SJCRH30 (cell line): ENCODE data around the gene CDK16. TPM values are rescaled to one million over a fixed set of nuclear protein-coding genes. Genes with fewer than 3 reads are reported as not detected.
A peak's percentile ranks its signal among the peaks of the same experiment; 100 is the strongest.

Experiments used
- DNase-seq, 2 experiments: peaks; one replicate each; pipeline ENCODE4 v3.0.0-alpha.2; 2015 to 2020
- H3K27ac ChIP-seq: fragments of 250-450 bp; sonication (Bioruptor Pico); 2 replicates; pipeline ENCODE4 v1.5.1; 2020; ENCODE audit warnings: mild to moderate bottlenecking, moderate library complexity
- H3K27me3 ChIP-seq: fragments of 250-450 bp; sonication (Bioruptor Pico); 2 replicates; pipeline ENCODE4 v1.5.1; 2020; ENCODE audit warnings: mild to moderate bottlenecking, moderate library complexity
- H3K36me3 ChIP-seq: fragments of 250-450 bp; sonication (Bioruptor Pico); 2 replicates; pipeline ENCODE4 v1.5.1; 2020; ENCODE audit warnings: mild to moderate bottlenecking, moderate library complexity
- H3K4me1 ChIP-seq: fragments of 250-450 bp; sonication (Bioruptor Pico); 2 replicates; pipeline ENCODE4 v1.5.1; 2020; ENCODE audit warnings: mild to moderate bottlenecking, moderate library complexity
- H3K4me3 ChIP-seq: fragments of 250-450 bp; sonication (Bioruptor Pico); 2 replicates; pipeline ENCODE4 v1.5.1; 2020; ENCODE audit warnings: mild to moderate bottlenecking, moderate library complexity
- H3K9me3 ChIP-seq: fragments of 250-450 bp; sonication (Bioruptor Pico); replicated peaks from 2 replicates; pipeline ENCODE4 v1.5.1; 2020; ENCODE audit warnings: mild to moderate bottlenecking, moderate library complexity
- total RNA-seq: library from RNA; depleted of rRNA; stranded (reverse); fragments of >200 nt; shearing (Covaris generic); gene quantifications from 2 replicates; pipeline ENCODE4 v1.2.3, GENCODE V29; 2014; rRNA removed

The CDK16 gene
- total RNA-seq = 68.5 and 71.8 TPM in 2 replicates

DNA sequence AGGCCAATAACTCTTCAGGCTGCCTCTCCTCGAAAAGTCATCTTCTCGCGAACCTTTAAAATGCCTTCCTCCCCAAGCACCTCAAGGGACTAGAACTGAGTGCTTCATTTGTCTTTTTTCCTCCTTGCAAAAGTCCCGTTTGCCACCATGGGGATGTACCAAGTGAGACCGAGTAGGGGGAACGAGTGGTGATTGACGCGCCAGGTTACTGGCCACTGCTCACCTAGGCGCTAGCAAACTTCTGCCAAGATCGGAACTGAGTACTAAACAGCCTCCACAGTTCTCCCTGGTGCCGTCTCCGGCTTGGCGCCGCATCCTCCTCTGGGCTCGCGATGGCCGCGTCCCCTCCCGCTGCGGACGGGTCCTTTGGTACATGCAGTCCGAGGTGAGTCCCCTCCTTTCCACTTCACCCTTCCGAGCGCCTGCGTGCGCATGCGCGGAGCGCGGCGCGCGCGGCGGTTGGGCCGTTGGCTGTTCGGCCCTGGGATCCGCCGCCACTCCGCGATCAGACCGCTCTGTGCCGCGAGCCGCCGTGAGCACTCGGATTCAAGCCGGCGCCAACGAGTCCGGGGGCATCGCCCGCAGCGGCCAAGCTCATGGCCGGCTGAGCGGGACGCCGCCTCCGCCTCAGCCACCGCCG, at the start of gene CDK16:
Gene CDK16, plus strand, starts transcription at position 402 of the 640 bp plus-strand sequence. CDS start 4,877 bp downstream, outside the sequence.
- peak; percentile 66 to 74 for DNase-seq
- H3K9me3 ChIP-seq = no peaks in the 10 kb centered on the region
- peak within 1 kb of the TSS; percentile 95 for H3K4me3 ChIP-seq
- H3K27me3 ChIP-seq = no peaks in the 10 kb centered on the region
- H3K36me3 ChIP-seq = no peaks in the 10 kb centered on the region; the same call in 1 of the 2 replicates
- H3K27ac ChIP-seq = peak within 1 kb of the TSS; percentile 98
- H3K4me1 ChIP-seq = no peaks in the 10 kb centered on the region

DNA sequence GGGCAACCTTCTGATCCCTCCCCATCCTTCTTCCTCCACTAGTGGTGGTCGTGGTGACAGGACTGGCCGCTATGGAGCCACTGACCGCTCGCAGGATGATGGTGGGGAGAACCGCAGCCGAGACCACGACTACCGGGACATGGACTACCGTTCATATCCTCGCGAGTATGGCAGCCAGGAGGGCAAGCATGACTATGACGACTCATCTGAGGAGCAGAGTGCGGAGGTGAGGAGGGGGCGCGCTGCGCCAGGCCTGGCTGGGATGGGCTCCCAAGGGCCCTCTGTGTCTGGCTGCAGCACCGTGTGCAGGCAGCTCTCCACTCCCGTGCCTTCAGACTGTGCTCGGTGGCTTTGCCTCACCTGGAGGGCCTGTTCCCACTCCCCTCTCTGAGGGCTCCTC, 49.2 kb upstream of the CDK16 start:
- H3K36me3 ChIP-seq = no peaks in the 10 kb centered on the region
- DNase-seq = no peak
- no peak overlapping the region for H3K4me3 ChIP-seq
- no peaks in the 10 kb centered on the region for H3K27me3 ChIP-seq
- no peaks in the 10 kb centered on the region for H3K9me3 ChIP-seq
- no peaks in the 10 kb centered on the region for H3K4me1 ChIP-seq
- no peak overlapping the region for H3K27ac ChIP-seq

DNA sequence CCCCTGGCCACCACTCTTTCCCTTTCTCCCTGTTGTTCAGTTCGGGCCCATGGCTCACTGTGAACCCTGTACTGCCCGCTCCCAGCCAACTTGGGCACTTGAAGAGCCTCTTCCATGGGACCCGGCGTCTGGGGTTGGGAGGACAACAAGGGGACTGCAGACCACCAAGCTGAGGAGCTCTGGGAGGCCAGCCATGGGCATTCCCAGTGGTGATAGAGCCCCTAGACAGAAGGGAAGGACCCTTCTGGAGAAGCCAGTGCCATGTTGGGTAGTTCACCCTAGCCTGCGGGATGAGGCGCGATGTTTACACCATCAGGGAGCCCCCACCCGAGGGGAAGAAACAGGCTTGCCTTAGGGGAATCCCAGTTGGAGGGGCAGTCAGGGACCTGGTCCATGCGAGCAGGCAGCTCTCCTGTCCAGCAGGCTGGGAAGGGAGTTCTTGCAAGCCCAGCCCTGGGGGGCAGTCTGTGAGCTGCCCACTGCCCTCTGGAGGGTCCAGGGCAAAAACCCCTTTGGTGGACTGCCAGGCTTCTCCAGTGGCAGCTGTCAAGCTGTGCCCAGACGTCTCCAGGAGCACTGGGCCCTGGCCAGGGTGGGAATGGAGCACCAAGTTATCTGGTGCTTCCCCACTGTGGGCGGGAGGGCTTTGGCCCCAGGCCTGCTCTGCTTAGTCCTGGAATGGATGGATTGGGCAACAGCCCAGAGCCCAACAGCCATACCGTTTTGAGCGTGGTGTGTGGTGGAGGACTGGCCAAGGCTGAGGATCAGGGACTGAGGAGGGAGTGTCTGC, 48.6 kb upstream of the CDK16 start:
- H3K4me3 ChIP-seq = no peak overlapping the region
- H3K4me1 ChIP-seq = no peaks in the 10 kb centered on the region
- no peak overlapping the region for H3K27ac ChIP-seq
- H3K27me3 ChIP-seq = no peaks in the 10 kb centered on the region
- no peaks in the 10 kb centered on the region for H3K36me3 ChIP-seq
- no peaks in the 10 kb centered on the region for H3K9me3 ChIP-seq
- DNase-seq = no peak

DNA sequence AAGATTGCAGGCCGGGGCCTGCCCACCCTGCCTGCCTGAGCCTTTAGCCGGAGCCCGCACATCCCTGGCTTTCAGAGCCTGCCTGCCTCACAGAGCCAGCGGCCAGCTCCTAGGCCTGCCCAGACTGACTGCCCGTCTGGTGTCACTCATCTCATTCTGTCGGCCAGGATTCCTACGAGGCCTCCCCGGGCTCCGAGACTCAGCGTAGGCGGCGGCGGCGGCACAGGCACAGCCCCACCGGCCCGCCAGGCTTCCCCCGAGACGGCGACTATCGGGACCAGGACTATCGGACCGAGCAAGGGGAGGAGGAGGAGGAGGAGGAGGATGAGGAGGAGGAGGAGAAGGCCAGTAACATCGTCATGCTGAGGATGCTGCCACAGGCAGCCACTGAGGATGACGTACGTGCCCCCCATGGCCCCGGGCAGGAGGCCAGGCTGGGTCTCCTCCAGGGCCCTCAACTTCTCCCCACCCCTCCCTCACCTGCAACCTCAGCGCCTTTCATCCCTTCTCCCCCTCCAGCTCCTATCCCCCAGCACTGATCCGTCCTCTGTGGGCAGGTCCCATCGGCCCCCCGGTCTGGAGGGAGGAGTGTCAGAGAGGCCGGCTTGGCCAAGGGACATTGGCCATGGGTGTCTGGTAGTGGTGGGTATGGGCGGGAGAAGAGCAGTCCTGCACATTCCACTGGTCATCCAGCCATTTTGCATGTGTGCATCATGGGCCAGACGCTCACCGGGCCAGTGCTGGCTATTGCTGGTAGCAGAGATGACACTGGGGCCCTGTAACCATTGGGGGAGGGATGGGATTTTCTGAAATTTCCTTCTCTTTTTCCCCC, 47.4 kb upstream of the CDK16 start:
- no peak overlapping the region for H3K4me3 ChIP-seq
- no peaks in the 10 kb centered on the region for H3K27me3 ChIP-seq
- H3K36me3 ChIP-seq = no peaks in the 10 kb centered on the region

DNA sequence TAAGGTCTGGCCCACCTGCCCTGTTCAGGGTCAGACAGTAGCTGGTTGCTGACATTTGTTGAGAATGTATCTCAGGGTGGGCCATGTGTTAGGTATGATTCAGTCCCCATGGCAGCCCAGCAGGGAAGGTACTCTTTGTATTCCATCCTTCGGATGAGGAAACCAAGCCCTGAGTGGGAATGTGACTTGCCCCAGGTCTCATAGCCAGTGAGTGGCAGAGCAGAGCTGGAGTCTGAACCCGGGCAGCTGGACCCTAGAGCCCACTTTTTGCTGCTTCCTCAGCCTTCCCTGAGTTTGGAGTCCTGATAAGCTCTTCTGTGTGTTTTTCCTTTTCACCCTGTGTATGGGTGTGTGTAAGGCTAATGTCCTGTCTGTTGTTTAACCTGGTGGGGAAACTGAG, 46.5 kb upstream of the CDK16 start:
- no peaks in the 10 kb centered on the region for H3K36me3 ChIP-seq
- no peak overlapping the region for H3K27ac ChIP-seq
- no peaks in the 10 kb centered on the region for H3K27me3 ChIP-seq
- DNase-seq = no peak
- H3K4me1 ChIP-seq = no peaks in the 10 kb centered on the region
- no peaks in the 10 kb centered on the region for H3K9me3 ChIP-seq
- no peak overlapping the region for H3K4me3 ChIP-seq

More for the DNA sequence above, 47.4 kb upstream of the CDK16 start:
- no peaks in the 10 kb centered on the region for H3K9me3 ChIP-seq
- DNase-seq = no peak
- no peaks in the 10 kb centered on the region for H3K4me1 ChIP-seq
- no peak overlapping the region for H3K27ac ChIP-seq

DNA sequence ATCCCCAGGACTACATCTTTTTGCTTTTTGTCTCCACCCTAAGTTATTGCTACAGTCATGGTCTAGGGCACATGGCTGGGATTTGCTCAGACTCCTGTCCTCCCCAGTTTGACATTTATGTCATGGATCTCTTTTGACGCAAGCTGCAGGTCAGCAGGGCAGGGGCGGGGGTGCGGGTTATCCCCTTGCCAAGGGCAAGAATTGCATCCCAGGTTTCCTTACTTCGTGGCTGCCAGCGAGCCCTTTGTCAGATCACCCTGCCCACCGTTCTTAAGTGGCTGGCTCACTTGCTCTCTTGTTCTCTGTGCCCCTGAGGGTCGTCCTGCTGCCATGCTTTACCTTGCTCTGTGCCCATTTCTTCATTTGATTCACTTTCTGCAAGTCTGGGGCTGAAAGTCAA, 45.9 kb upstream of the CDK16 start:
- DNase-seq = no peak
- no peaks in the 10 kb centered on the region for H3K27me3 ChIP-seq

DNA sequence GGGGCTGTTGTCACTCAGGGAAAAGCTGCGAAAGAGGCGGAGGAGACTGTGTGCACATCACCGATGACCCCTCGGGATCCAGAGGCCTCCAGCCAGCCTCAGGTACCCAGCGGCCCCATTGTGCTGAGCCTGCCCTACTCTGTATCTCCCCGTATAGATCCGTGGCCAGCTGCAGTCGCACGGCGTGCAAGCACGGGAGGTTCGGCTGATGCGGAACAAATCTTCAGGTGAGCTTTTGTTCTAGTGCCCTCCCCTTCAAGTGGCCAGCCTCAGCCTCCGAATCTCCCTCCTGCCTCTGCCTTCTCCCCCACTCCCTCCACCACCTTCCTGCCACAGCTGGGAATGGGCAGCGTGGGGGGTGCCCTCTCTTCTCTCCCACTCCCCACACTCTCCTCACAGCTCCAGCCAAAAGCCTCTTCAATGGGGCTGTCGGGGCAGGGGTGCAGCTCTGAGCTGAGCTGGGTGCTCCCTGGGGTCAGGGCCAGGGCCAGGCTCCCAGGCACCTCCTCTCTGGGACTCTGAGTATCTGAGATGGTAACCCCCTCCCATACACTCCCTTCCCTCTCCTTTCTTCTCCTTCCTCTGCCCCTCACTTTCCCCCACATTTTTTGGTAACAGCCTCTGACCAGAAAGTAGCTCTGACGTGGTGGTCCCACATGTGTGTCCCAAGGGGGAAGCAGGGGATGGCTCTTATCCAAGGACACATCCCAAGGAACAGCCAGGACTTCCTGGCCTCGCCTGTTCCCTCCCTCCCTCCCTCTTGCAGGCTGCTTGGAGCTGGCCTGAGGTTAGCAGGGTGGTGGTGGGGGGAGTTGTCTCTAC, 45.3 kb upstream of the CDK16 start:
- Histone ChIP-seq H3K36me3 (no peaks in the 10 kb centered on the region), H3K27me3 (no peaks in the 10 kb centered on the region), H3K27ac (no peak overlapping the region), H3K4me1 (no peaks in the 10 kb centered on the region), H3K9me3 (no peaks in the 10 kb centered on the region), H3K4me3 (no peak overlapping the region)
- no peak for DNase-seq

More for the DNA sequence above, 45.9 kb upstream of the CDK16 start:
- Histone ChIP-seq H3K9me3 (no peaks in the 10 kb centered on the region), H3K4me3 (no peak overlapping the region), H3K4me1 (no peaks in the 10 kb centered on the region), H3K36me3 (no peaks in the 10 kb centered on the region), H3K27ac (no peak overlapping the region)

DNA sequence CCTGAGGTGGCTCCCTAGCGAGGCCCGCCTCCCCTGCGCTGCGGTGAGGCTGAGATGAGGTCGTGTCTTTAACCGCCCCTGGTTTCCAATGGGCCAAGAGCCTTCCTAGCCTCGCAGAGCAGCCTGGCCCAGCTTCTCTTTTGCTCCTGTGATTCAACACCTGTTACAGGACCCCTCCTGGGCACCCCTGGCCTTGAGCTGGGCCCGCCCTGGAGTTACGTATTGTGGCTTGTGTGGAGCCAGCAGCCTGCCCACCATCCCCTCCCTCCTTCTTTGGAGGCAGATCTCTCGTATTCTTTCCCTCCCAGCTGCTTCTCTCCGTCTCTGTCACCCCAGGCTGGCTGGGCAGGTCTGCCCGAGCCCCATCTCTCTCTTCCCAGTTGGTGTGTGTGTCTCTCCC, 44.1 kb upstream of the CDK16 start:
- no peak overlapping the region for H3K27ac ChIP-seq
- no peaks in the 10 kb centered on the region for H3K27me3 ChIP-seq
- H3K9me3 ChIP-seq = no peaks in the 10 kb centered on the region
- no peaks in the 10 kb centered on the region for H3K4me1 ChIP-seq
- H3K4me3 ChIP-seq = no peak overlapping the region
- no peak for DNase-seq
- no peaks in the 10 kb centered on the region for H3K36me3 ChIP-seq

DNA sequence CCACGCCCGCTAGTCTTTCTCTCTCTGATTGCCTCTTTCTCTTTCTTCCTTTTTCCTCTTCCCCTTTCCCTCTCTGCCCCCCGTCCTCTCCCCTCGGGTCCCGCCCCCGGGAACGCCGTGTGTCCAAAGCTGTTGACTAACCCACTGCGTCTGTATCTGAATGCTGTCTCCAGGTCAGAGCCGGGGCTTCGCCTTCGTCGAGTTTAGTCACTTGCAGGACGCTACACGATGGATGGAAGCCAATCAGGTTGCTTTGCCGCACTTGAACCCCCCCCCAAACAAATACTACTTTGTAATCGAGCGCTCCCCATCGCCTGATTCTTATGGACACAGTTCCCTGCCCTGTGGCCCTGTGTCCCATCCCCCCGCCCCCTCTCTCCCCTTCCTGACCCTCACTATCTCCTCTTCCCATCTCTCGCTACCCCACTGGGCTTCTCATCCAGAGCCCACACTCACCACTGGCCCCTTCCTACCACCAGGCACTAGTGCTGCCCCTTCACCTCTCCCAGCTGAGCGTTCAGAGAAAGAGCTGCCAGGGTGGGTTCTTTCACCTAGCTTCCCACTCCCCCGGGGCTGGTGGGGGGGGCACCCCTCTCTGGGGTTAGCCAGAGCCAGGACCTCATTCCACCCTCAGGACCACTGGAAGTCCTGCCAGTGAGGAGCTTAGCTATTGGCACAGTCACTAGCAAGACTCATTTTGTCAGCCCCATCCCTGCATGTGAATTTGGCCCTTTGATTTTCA, 43.5 kb upstream of the CDK16 start:
- Histone ChIP-seq H3K4me1 (no peaks in the 10 kb centered on the region), H3K4me3 (no peak overlapping the region), H3K9me3 (no peaks in the 10 kb centered on the region), H3K27ac (no peak overlapping the region), H3K27me3 (no peaks in the 10 kb centered on the region), H3K36me3 (no peaks in the 10 kb centered on the region)
- DNase-seq = no peak

DNA sequence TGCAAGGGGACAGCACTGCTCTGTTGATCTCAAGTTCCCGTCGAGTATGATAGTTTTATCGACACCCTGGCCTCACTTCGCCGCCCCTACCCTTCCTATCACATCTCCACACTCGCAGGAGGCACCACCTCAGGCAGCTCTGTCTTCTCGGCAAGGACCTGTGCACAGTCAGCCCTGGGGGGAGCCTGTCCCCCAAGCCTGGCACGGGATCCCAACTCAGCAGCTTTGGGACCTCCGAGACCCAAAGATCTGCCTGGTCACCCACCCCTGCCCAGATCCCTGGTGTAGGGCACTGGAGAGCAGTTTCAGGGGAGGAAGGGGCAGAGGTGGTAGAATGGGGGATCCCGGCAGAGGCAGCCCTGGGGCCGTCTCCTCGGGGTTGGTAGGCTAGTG, 42.9 kb upstream of the CDK16 start:
- Histone ChIP-seq H3K4me3 (no peak overlapping the region), H3K9me3 (no peaks in the 10 kb centered on the region), H3K27ac (no peak overlapping the region), H3K4me1 (no peaks in the 10 kb centered on the region), H3K27me3 (no peaks in the 10 kb centered on the region), H3K36me3 (no peaks in the 10 kb centered on the region)
- DNase-seq = no peak

DNA sequence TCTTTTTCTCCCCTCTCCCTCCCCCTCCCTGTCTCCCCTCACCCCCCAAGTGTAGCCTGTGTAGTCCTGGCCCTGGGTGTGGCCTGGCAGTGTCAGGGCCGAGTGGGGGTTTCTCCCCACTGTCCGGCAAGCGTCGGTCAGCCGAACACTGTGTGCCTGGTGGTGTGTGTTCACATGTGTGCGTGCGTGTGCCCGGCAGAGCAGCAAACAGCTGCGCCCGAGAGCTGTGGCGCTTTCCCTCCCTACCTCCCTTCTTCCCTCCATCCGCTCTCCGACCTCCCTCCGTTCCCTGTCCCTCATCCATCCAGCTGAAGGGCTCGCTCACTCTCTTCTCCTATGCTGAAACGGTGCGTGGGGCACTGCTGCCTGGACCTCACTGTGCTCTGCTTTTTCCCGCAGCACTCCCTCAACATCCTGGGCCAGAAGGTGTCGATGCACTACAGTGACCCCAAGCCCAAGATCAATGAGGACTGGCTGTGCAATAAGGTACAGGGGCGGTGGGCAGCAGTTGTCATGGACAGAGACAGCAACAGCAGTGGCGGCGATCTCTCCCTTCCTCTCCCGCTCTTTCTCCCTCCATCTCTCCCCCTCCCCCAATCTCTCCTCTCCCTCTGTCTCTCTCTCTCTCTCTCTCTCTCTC, 42.3 kb upstream of the CDK16 start:
- Histone ChIP-seq H3K36me3 (no peaks in the 10 kb centered on the region), H3K27ac (no peak overlapping the region), H3K9me3 (no peaks in the 10 kb centered on the region), H3K27me3 (no peaks in the 10 kb centered on the region), H3K4me3 (no peak overlapping the region), H3K4me1 (no peaks in the 10 kb centered on the region)
- DNase-seq = no peak

DNA sequence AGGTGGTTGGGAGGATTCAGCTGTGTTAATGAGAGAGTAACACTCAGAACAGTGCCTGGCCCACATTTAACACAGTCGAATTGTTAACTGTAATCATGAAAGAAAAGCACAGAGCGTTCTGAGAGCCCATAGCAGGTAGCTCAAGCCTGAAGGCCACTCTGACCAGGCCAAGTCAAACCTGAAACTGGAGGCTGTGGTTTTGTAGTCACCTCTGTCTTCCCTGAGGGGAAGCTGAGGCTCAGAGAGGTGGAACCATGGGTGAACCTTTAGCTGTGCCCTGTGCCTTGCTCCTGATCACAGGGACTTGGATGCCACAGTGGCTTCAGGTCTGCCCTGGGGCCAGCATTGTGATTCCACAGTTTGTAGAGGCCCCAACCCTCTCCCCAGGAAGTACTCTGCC, 41.4 kb upstream of the CDK16 start:
- H3K4me1 ChIP-seq = no peaks in the 10 kb centered on the region
- H3K27me3 ChIP-seq = no peaks in the 10 kb centered on the region
- H3K9me3 ChIP-seq = no peaks in the 10 kb centered on the region
- no peak overlapping the region for H3K27ac ChIP-seq
- DNase-seq = no peak
- H3K4me3 ChIP-seq = no peak overlapping the region
- no peaks in the 10 kb centered on the region for H3K36me3 ChIP-seq

DNA sequence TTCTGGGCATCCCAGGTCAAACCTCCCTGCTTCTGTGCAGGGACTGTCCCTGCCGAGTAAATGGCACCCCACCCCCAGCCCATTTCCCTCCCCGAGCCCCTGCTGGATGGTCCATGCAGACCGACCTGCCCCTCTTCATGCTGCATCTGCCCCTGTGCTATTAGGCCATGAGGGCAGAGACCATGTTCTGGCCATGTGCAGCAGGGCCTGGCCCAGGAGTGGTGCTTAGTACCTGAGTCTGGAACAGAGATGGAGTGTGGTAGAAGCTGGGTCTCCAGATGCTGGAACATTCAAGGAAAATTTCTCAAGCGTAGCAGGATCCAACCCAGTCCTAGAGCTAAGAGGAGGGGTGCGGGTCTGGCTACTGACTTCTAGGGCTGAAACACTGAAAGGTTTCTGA, 40.1 kb upstream of the CDK16 start:
- H3K4me1 ChIP-seq = no peaks in the 10 kb centered on the region
- no peaks in the 10 kb centered on the region for H3K36me3 ChIP-seq
- H3K27ac ChIP-seq = no peak overlapping the region
- no peak overlapping the region for H3K4me3 ChIP-seq
- H3K9me3 ChIP-seq = no peaks in the 10 kb centered on the region
- DNase-seq = no peak
- no peaks in the 10 kb centered on the region for H3K27me3 ChIP-seq
